HepG2 (cell line): ENCODE measurements around the gene NUDT1. TPM values are rescaled to one million over a fixed set of nuclear protein-coding genes. Genes with fewer than 3 reads are reported as not detected.
A peak's percentile ranks its signal among the peaks of the same experiment; 100 is the strongest.

Source experiments
- CAMTA2 ChIP-seq: sonication (generic); formaldehyde crosslinking; IDR thresholded peaks from 2 replicates; pipeline ENCODE4 v1.4.0; 2020; ENCODE audit warnings: mild to moderate bottlenecking, missing genetic modification reagents, borderline replicate concordance
- CCDC6 ChIP-seq: sonication (generic); formaldehyde crosslinking; IDR thresholded peaks from 2 replicates; pipeline ENCODE4 v1.8.1; 2022; ENCODE audit warnings: mild to moderate bottlenecking, missing genetic modification reagents, moderate library complexity
- CREBL2 ChIP-seq: sonication (generic); formaldehyde crosslinking; IDR thresholded peaks from 2 replicates; pipeline ENCODE4 v1.8.1; 2023; ENCODE audit warnings: missing genetic modification reagents, mild to moderate bottlenecking, borderline replicate concordance
- ERF ChIP-seq: IDR thresholded peaks from 2 replicates; pipeline ENCODE4 v1.6.1; 2018; ENCODE audit warnings: missing biosample characterization, missing genetic modification reagents
- HMGA1 ChIP-seq: sonication (generic); formaldehyde crosslinking; conservative IDR thresholded peaks from 2 replicates; pipeline ENCODE4 v1.4.0; 2020; ENCODE audit warnings: missing genetic modification reagents
- IRX3 ChIP-seq: sonication (generic); formaldehyde crosslinking; IDR thresholded peaks from 2 replicates; pipeline ENCODE4 v1.8.1; 2023; ENCODE audit warnings: mild to moderate bottlenecking, low read depth, missing genetic modification reagents, borderline replicate concordance
- KLF16 ChIP-seq, 2 experiments: sonication (generic) in 1 of 2; formaldehyde crosslinking in 1 of 2; IDR thresholded peaks; 2 replicates each; pipeline versions ENCODE4 v1.6.1 to v1.8.0; 2016 to 2023; ENCODE audit warnings: missing genetic modification reagents in 2 of 2, missing compliant biosample characterization in 1 of 2
- KLF6 ChIP-seq: IDR thresholded peaks from 2 replicates; pipeline ENCODE4 v1.8.0; 2016; ENCODE audit warnings: missing biosample characterization, missing genetic modification reagents
- NBN ChIP-seq: fragments of 450-650 bp; conservative IDR thresholded peaks from 2 replicates; pipeline ENCODE4 v1.6.1; 2017
- REL ChIP-seq: sonication (generic); formaldehyde crosslinking; conservative IDR thresholded peaks from 2 replicates; pipeline ENCODE4 v1.8.0; 2022; ENCODE audit warnings: mild to moderate bottlenecking, missing genetic modification reagents, moderate library complexity
- RFX3 ChIP-seq: IDR thresholded peaks from 2 replicates; pipeline ENCODE4 v1.6.1; 2016; ENCODE audit warnings: missing biosample characterization, missing genetic modification reagents
- SMAD3 ChIP-seq: sonication (generic); formaldehyde crosslinking; IDR thresholded peaks from 2 replicates; pipeline ENCODE4 v1.4.0; 2020; ENCODE audit warnings: missing genetic modification reagents
- TBX2 ChIP-seq: sonication (generic); formaldehyde crosslinking; IDR thresholded peaks from 2 replicates; pipeline ENCODE4 v1.5.0; 2020; ENCODE audit warnings: missing genetic modification reagents, mild to moderate bottlenecking, borderline replicate concordance
- ZBTB3 ChIP-seq: sonication (generic); formaldehyde crosslinking; IDR thresholded peaks from 2 replicates; pipeline ENCODE4 v1.4.0; 2020; ENCODE audit warnings: low read depth, mild to moderate bottlenecking, moderate library complexity, missing genetic modification reagents, borderline replicate concordance
- ZBTB37 ChIP-seq: sonication (generic); formaldehyde crosslinking; IDR thresholded peaks from 2 replicates; pipeline ENCODE4 v1.4.0; 2020; ENCODE audit warnings: mild to moderate bottlenecking, missing genetic modification reagents
- ZBTB43 ChIP-seq: sonication (generic); formaldehyde crosslinking; conservative IDR thresholded peaks from 2 replicates; pipeline ENCODE4 v1.4.0; 2020; ENCODE audit warnings: missing genetic modification reagents
- ZNF124 ChIP-seq: sonication (generic); formaldehyde crosslinking; IDR thresholded peaks from 2 replicates; pipeline ENCODE4 v1.4.0; 2020; ENCODE audit warnings: missing genetic modification reagents
- ZNF335 ChIP-seq: sonication (generic); formaldehyde crosslinking; IDR thresholded peaks from 2 replicates; pipeline ENCODE4 v1.4.0; 2020; ENCODE audit warnings: missing genetic modification reagents
- ZNF362 ChIP-seq: sonication (generic); formaldehyde crosslinking; IDR thresholded peaks from 2 replicates; pipeline ENCODE4 v1.4.0; 2020; ENCODE audit warnings: missing genetic modification reagents, mild to moderate bottlenecking, borderline replicate concordance
- ZNF367 ChIP-seq: sonication (generic); formaldehyde crosslinking; IDR thresholded peaks from 2 replicates; pipeline ENCODE4 v1.4.0; 2020; ENCODE audit warnings: missing genetic modification reagents, borderline replicate concordance
- ZNF382 ChIP-seq: sonication (generic); formaldehyde crosslinking; IDR thresholded peaks from 2 replicates; pipeline ENCODE4 v1.5.0; 2020; ENCODE audit warnings: missing genetic modification reagents, mild to moderate bottlenecking, borderline replicate concordance
- ZNF431 ChIP-seq: sonication (generic); formaldehyde crosslinking; IDR thresholded peaks from 2 replicates; pipeline ENCODE4 v1.9.0; 2022; ENCODE audit warnings: missing genetic modification reagents, low read depth, mild to moderate bottlenecking, borderline replicate concordance
- ZNF451 ChIP-seq: sonication (generic); formaldehyde crosslinking; IDR thresholded peaks from 2 replicates; pipeline ENCODE4 v1.5.0; 2020; ENCODE audit warnings: mild to moderate bottlenecking, missing genetic modification reagents
- ZNF550 ChIP-seq: sonication (generic); formaldehyde crosslinking; IDR thresholded peaks from 2 replicates; pipeline ENCODE4 v1.4.0; 2020; ENCODE audit warnings: mild to moderate bottlenecking, missing genetic modification reagents, borderline replicate concordance
- polyA plus RNA-seq, 8 experiments: library from polyadenylated mRNA; depleted of rRNA in 3 of 8; stranded (reverse) in 7 of 8; unstranded in 1 of 8; fragments of >200 nt; fragmentation: Illumina TruSeq in 4 of 8; extraction: Trizol in 4 of 8; gene quantifications; 2 replicates each; pipeline versions ENCODE4 v1.2.1 to v1.2.3, GENCODE V29; 2011 to 2016; ENCODE audit warnings: low read depth in 4 of 8, missing spikeins in 1 of 8, mixed read lengths in 1 of 8; ENCODE audit not compliant: insufficient read depth in 1 of 8
- total RNA-seq, 5 experiments: library from RNA; depleted of rRNA; stranded (reverse); fragments of >200 nt; fragmentation: Illumina TruSeq; extraction: Trizol; gene quantifications; 2 replicates each; pipeline ENCODE4 v1.2.3, GENCODE V29; 2016; ENCODE audit warnings: low read depth in 1 of 5

The NUDT1 gene
- total and polyA plus RNA-seq, 2 of the 13 experiments (the other 11 are each of a cell fraction or from before 2014, with no cell fraction given): 9.1 to 26.8 TPM

GRCh38 chr7:2241580-2242540 is at the start of gene NUDT1, which contains the start of gene MRM2 (continued):
- TF ChIP-seq ZNF550 (CRISPR knock-in tag) (no peak), TBX2 (CRISPR knock-in tag) (peak; percentile 32), ZNF362 (peak; percentile 33; the same call in 1 of the 2 replicates), ZNF382 (CRISPR knock-in tag) (no peak), ERF (peak; percentile 81; the same call in 1 of the 2 replicates), SMAD3 (CRISPR knock-in tag) (0 out of 2 replicates have a peak, but pooled peaks have one; percentile 56), KLF16 (CRISPR knock-in tag; IDR thresholded peaks at IDR 0.05) (peak in 1 of 2 experiments; percentile 82; a peak in 2 of 4 replicates), RFX3 (CRISPR knock-in tag) (no peak), CCDC6 (CRISPR knock-in tag) (peak; percentile 95), ZBTB3 (CRISPR knock-in tag) (no peak), KLF6 (0 out of 2 replicates have a peak, but pooled peaks have one; percentile 40), ZNF335 (CRISPR knock-in tag) (0 out of 2 replicates have a peak, but pooled peaks have one; percentile 49), ZBTB43 (CRISPR knock-in tag) (0 out of 2 replicates have a peak, but pooled peaks have one; percentile 30), ZNF124 (peak; percentile 64; the same call in 1 of the 2 replicates), CREBL2 (CRISPR knock-in tag) (peak; percentile 94), ZNF431 (CRISPR knock-in tag) (peak; percentile 39; the same call in 1 of the 2 replicates), ZBTB37 (no peak), CAMTA2 (CRISPR knock-in tag) (no peak), ZNF451 (CRISPR knock-in tag) (peak; percentile 82; the same call in 1 of the 2 replicates), NBN (no peak), ZNF367 (CRISPR knock-in tag) (no peak), HMGA1 (CRISPR knock-in tag) (no peak), IRX3 (CRISPR knock-in tag) (0 out of 2 replicates have a peak, but pooled peaks have one; percentile 77), REL (peak; percentile 90; the same call in 1 of the 2 replicates)
